ENCODE data around the gene UQCRHL. TPM values are rescaled to one million over a fixed set of nuclear protein-coding genes. Genes with fewer than 3 reads are reported as not detected.
A peak's percentile ranks its signal among the peaks of the same experiment; 100 is the strongest.
"Not testable (repeated sequence)": the region's sequence is repeated elsewhere in the genome, so short reads cannot be mapped to it uniquely, and the experiment has no call there.

The UQCRHL gene
- total RNA-seq, 1 experiment from 2014 or later: 4.9 TPM

- Histone ChIP-seq H3F3A (ENCODE audit: insufficient read depth, low read depth) (peaks cover 23% of the 10 kb centered on the region; the same call in 1 of the 2 replicates), H3K4me1 (replicated peaks; ENCODE audit: insufficient read depth) (peaks cover 20% of the 10 kb centered on the region), H3K9me3 (ENCODE audit: insufficient read depth, low read depth) (no peaks in the 10 kb centered on the region), H3K4me2 (peak overlapping the region; percentile 95; the same call in 1 of the 2 replicates), H2AFZ (no peak overlapping the region), H3K4me3 (peak overlapping the region; percentile 95; the same call in 1 of the 2 replicates), H3K27me3 (ENCODE audit: insufficient read depth, low read depth) (no peaks in the 10 kb centered on the region), H3K36me3 (ENCODE audit: low read depth) (no peaks in the 10 kb centered on the region), H3K27ac (peak overlapping the region; percentile 90; the same call in 1 of the 2 replicates), H3K79me2 (ENCODE audit: low read depth) (peaks cover 66% of the 10 kb centered on the region), H3K9me2 (ENCODE audit: insufficient read depth) (no peaks in the 10 kb centered on the region), H4K20me1 (ENCODE audit: insufficient read depth) (peaks cover 12% of the 10 kb centered on the region)
- ChIA-PET CTCF (no interaction called here), POLR2A (ENCODE audit: unreplicated experiment) (interaction anchor here (0.6 to 1.3 kb wide), 5 partner anchors 15 to 77 kb away, joined by 3 to 6 read pairs (median 4); no protein-coding TSS in a partner anchor)
- DNase-seq: no peak
- intact Hi-C loops (cut with micrococcal nuclease; ENCODE audit: unreplicated experiment): loop anchor here (1.0 to 5.0 kb wide), 4 partner anchors 13 to 69 kb away; no protein-coding TSS in a partner anchor
- TF ChIP-seq EZH2 (IDR thresholded peaks at IDR 0.05; ENCODE audit: low read depth): no peak
- TF ChIP-seq, protein P1, sequence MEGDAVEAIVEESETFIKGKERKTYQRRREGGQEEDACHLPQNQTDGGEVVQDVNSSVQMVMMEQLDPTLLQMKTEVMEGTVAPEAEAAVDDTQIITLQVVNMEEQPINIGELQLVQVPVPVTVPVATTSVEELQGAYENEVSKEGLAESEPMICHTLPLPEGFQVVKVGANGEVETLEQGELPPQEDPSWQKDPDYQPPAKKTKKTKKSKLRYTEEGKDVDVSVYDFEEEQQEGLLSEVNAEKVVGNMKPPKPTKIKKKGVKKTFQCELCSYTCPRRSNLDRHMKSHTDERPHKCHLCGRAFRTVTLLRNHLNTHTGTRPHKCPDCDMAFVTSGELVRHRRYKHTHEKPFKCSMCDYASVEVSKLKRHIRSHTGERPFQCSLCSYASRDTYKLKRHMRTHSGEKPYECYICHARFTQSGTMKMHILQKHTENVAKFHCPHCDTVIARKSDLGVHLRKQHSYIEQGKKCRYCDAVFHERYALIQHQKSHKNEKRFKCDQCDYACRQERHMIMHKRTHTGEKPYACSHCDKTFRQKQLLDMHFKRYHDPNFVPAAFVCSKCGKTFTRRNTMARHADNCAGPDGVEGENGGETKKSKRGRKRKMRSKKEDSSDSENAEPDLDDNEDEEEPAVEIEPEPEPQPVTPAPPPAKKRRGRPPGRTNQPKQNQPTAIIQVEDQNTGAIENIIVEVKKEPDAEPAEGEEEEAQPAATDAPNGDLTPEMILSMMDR (conservative IDR thresholded peaks at IDR 0.05): no peak
- no TSS peak for BruUV-seq (replicated peaks)
Measured at GRCh38 chr1:15847893-15848142, 40.4 kb upstream of the UQCRHL start.

DNA sequence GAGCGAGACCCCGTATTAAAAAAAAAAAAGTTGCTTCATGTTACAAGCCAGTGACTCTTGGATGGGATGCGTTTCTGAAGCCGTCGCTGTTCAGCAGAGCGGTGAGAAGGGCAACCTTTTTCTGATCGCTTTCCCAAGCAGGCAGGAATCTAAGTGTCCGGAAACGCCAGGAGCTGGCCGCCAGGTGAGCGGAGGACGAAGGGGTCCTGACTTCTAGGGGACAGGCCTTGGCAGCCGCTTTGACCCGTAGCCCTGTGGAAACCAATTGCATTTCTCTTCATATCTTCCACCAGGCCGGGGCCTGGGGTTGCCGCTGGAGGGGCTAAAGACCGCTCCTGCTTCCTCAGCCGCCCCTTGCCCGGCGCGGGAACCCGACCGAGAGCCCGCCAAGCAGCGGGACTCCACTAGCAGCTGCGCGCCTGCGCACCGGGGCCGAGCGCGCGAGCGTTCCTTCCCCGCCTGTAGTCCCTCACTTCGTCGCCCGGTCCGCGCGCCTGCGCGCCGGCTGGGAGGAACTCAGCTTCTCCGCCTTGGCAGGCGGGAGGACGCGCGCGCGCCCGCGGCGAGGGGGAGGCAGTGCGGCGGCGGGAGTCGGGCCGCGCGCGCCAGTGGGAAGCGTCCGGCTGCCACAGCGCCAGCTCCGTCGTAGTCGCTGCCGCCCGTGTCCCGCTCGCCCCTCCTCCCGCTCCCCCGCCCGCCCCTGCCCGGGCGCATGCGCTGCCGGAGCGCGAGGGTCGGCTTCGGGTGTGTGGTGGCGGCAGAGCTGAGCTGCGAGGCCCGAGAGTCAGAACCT is 39.8 kb upstream of the UQCRHL start, which contains the start of gene SPEN:
TSS of gene SPEN (plus strand) at position 608 of the 793 bp plus-strand sequence. CDS start 361 bp downstream, outside the sequence.
- TF ChIP-seq, protein P1 (conservative IDR thresholded peaks at IDR 0.05): no peak
- no peak for TF ChIP-seq EZH2 (IDR thresholded peaks at IDR 0.05; ENCODE audit: low read depth)

GRCh38 chr1:15846056-15846455 is 38.6 kb upstream of the UQCRHL start:
- H3K4me3 ChIP-seq; H4K20me1 ChIP-seq (ENCODE audit: insufficient read depth); H3K27me3 ChIP-seq (ENCODE audit: insufficient read depth, low read depth); H3K36me3 ChIP-seq (ENCODE audit: low read depth); BruUV-seq (replicated peaks); H3K9me3 ChIP-seq (ENCODE audit: insufficient read depth, low read depth); DNase-seq; H3K27ac ChIP-seq; H2AFZ ChIP-seq; H3K9me2 ChIP-seq (ENCODE audit: insufficient read depth); H3K4me1 ChIP-seq (replicated peaks; ENCODE audit: insufficient read depth): not testable (repeated sequence)
- H3F3A ChIP-seq (ENCODE audit: insufficient read depth, low read depth): peaks cover 23% of the 10 kb centered on the region; the same call in 1 of the 2 replicates
- peak overlapping the region; percentile 72 for H3K4me2 ChIP-seq
- intact Hi-C loops (cut with micrococcal nuclease; ENCODE audit: unreplicated experiment): loop anchor here (5.0 kb wide), 2 partner anchors 41 to 71 kb away; no protein-coding TSS in a partner anchor
- H3K79me2 ChIP-seq (ENCODE audit: low read depth): peaks cover 48% of the 10 kb centered on the region
- CTCF ChIA-PET: interaction anchor here (0.6 kb wide), 1 partner anchor 11 kb away, joined by 3 read pairs; no protein-coding TSS in a partner anchor
- POLR2A ChIA-PET (ENCODE audit: unreplicated experiment): interaction anchor here (0.6 to 0.7 kb wide), 2 partner anchors 13 to 14 kb away, joined by 6 to 7 read pairs; no protein-coding TSS in a partner anchor

More for the DNA sequence above, 39.8 kb upstream of the UQCRHL start, which contains the start of gene SPEN:
- Histone ChIP-seq H3K4me2 (peak within 1 kb of the TSS; percentile 95), H3K36me3 (ENCODE audit: low read depth) (no peaks in the 10 kb centered on the region), H3K27ac (peak within 1 kb of the TSS; percentile 90), H3K9me2 (ENCODE audit: insufficient read depth) (no peaks in the 10 kb centered on the region), H3K4me1 (replicated peaks; ENCODE audit: insufficient read depth) (peaks cover 20% of the 10 kb centered on the region), H3F3A (ENCODE audit: insufficient read depth, low read depth) (peaks cover 23% of the 10 kb centered on the region; the same call in 1 of the 2 replicates), H2AFZ (peak within 1 kb of the TSS; percentile 91), H3K9me3 (ENCODE audit: insufficient read depth, low read depth) (no peaks in the 10 kb centered on the region), H3K79me2 (ENCODE audit: low read depth) (peaks cover 61% of the 10 kb centered on the region), H4K20me1 (ENCODE audit: insufficient read depth) (peaks cover 12% of the 10 kb centered on the region), H3K4me3 (peak within 1 kb of the TSS; percentile 95), H3K27me3 (ENCODE audit: insufficient read depth, low read depth) (no peaks in the 10 kb centered on the region)
- intact Hi-C loops (cut with micrococcal nuclease; ENCODE audit: unreplicated experiment): loop anchor here (1.0 to 5.0 kb wide), 3 partner anchors 12 to 70 kb away; no protein-coding TSS in a partner anchor
- ChIA-PET CTCF (no interaction called here), POLR2A (ENCODE audit: unreplicated experiment) (interaction anchor here (0.6 to 1.3 kb wide), 7 partner anchors 11 to 78 kb away, joined by 3 to 12 read pairs (median 4); no protein-coding TSS in a partner anchor)
- BruUV-seq (replicated peaks): TSS peak; percentile 67
- peak; percentile 77 to 97 for DNase-seq
